H1 (cell line): ENCODE results near the gene SHOX.

Experiments used
- CHD2 ChIP-seq: IDR thresholded peaks from 2 replicates; pipeline ENCODE4 v1.6.1; 2012; ENCODE audit warnings: low read length, improper control_type of control experiment
- EZH2 ChIP-seq: fragments of 200-600 bp; sonication (generic); IDR thresholded peaks from 2 replicates; pipeline ENCODE4 v1.7.1; 2012; ENCODE audit warnings: low read depth, mild to moderate bottlenecking, moderate library complexity, low read length, inconsistent platforms; ENCODE audit not compliant: severe bottlenecking
- KDM5A ChIP-seq: fragments of 200-600 bp; IDR thresholded peaks from 2 replicates; pipeline ENCODE4 v1.7.1; 2012; ENCODE audit warnings: mild to moderate bottlenecking, low read length, inconsistent platforms, mixed read lengths
- POLR2A ChIP-seq, 2 experiments: IDR thresholded peaks; 1 replicate in 1 of 2; 2 replicates in 1 of 2; pipeline ENCODE4 v1.6.1; 2011; ENCODE audit warnings: low read depth in 2 of 2, low read length in 2 of 2, mild to moderate bottlenecking in 2 of 2; ENCODE audit errors: control extremely low read depth in 1 of 2
- POLR2AphosphoS5 ChIP-seq: IDR thresholded peaks from 2 replicates; pipeline ENCODE4 v1.6.1; 2011; ENCODE audit warnings: low read depth, low read length
- SRF ChIP-seq: IDR thresholded peaks from 2 replicates; pipeline ENCODE4 v1.6.1; 2011; ENCODE audit warnings: mild to moderate bottlenecking, low read depth, low read length, moderate library complexity
- TCF12 ChIP-seq: IDR thresholded peaks from 2 replicates; pipeline ENCODE4 v1.6.1; 2011; ENCODE audit warnings: low read depth, mild to moderate bottlenecking, low read length
- TF ChIP-seq, protein P1 (sequence below), 3 experiments: IDR thresholded peaks; 1 replicate in 2 of 3; 2 replicates in 1 of 3; pipeline versions ENCODE4 v1.5.1 to v1.6.1; 2011; ENCODE audit warnings: low read length in 3 of 3, mild to moderate bottlenecking in 3 of 3, inconsistent platforms in 2 of 3, low read depth in 1 of 3, moderate library complexity in 1 of 3; ENCODE audit not compliant: insufficient read depth in 1 of 3; ENCODE audit errors: control extremely low read depth in 1 of 3

GRCh38 chrX:632366-633042, 1.9 kb downstream of the SHOX start:
- no peak for TF ChIP-seq EZH2
- no peak for TF ChIP-seq SRF
- TF ChIP-seq CHD2: no peak
- no peak for TF ChIP-seq POLR2AphosphoS5
- TF ChIP-seq, protein P1, sequence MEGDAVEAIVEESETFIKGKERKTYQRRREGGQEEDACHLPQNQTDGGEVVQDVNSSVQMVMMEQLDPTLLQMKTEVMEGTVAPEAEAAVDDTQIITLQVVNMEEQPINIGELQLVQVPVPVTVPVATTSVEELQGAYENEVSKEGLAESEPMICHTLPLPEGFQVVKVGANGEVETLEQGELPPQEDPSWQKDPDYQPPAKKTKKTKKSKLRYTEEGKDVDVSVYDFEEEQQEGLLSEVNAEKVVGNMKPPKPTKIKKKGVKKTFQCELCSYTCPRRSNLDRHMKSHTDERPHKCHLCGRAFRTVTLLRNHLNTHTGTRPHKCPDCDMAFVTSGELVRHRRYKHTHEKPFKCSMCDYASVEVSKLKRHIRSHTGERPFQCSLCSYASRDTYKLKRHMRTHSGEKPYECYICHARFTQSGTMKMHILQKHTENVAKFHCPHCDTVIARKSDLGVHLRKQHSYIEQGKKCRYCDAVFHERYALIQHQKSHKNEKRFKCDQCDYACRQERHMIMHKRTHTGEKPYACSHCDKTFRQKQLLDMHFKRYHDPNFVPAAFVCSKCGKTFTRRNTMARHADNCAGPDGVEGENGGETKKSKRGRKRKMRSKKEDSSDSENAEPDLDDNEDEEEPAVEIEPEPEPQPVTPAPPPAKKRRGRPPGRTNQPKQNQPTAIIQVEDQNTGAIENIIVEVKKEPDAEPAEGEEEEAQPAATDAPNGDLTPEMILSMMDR (IDR thresholded peaks at IDR 0.05; ENCODE audit: control extremely low read depth in 1 of 3, insufficient read depth in 1 of 3, low read depth in 1 of 3, low read length in 3 of 3): no peak
- TF ChIP-seq POLR2A (IDR thresholded peaks at IDR 0.05; ENCODE audit: control extremely low read depth in 1 of 2, low read depth in 2 of 2, low read length in 2 of 2): no peak
- TF ChIP-seq KDM5A: no peak
- TF ChIP-seq TCF12: no peak
